T-helper 22 cell (primary cell): ENCODE measurements around the gene GSAP.
"Not testable (repeated sequence)": the region's sequence is repeated elsewhere in the genome, so short reads cannot be mapped to it uniquely, and the experiment has no call there.

ENCODE experiments used
- DNase-seq: peaks from one replicate; pipeline ENCODE4 v3.0.0-alpha.2; 2020; ENCODE audit warnings: low read depth

GSAP gene

GRCh38 chr7:77360104-77360503, 56.0 kb downstream of the GSAP start:
- no peak for DNase-seq

DNA sequence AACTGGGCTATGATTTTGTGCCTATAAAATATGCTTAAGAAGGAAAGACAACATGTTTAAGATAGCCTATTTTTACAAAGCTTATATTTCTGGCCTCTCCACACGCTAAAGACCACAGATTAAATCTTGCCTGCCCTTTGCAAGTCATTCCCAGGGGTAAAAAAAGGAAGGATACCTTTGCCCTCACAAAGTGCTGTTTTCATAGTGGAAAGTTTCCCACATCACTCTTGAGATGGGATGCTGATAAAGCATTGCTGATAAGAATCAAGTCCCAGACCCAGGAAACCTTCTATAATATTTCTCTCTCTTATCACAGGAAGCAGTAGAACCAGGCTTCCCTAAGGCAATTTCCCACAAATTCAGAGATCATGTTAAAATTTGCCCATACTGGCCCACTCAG, 56.5 kb downstream of the GSAP start:
- DNase-seq, result no peak

DNA sequence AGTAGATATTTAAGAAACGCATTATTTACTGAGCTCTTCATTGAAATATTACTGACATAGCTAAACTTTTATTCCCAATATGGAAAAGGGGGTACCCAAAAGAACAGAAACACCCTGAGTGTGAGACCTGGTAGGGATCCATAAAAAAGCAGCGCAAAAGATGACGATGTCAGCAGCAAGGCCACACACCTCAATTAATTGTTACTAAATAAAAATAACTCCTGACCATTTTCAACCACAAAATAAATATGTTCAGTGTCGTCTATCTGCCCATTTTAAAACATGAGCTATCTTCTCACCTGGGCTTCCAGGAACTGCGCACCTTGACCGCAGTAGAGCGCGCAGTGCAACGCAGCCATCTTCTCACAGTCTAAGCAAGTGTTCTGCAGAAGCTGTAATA, 61.2 kb downstream of the GSAP start:
- DNase-seq, result no peak

- no peak for DNase-seq
Observed at GRCh38 chr7:77354484-77354883, 61.7 kb downstream of the GSAP start.

DNA sequence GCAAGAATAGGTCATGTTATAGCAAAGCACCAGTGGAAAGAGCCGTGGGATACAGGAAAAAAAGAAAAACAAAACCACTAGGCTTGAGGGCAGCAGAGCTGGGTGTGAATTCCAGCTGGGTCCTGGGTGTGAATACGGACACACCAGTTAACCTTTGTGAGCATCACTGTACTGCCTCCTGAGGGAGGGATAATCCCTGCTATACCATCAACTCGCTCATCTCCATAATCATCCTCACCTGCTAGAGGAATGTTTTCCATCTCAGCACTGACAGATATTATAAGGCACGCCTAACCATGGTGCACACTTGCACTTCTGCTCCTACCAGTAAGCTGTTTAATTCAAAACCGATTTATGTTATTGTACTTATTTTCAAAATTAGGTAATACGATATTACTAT, 62.2 kb downstream of the GSAP start:
- DNase-seq, result no peak

GRCh38 chr7:77353407-77353721, 62.8 kb downstream of the GSAP start:
- no peak for DNase-seq

DNA sequence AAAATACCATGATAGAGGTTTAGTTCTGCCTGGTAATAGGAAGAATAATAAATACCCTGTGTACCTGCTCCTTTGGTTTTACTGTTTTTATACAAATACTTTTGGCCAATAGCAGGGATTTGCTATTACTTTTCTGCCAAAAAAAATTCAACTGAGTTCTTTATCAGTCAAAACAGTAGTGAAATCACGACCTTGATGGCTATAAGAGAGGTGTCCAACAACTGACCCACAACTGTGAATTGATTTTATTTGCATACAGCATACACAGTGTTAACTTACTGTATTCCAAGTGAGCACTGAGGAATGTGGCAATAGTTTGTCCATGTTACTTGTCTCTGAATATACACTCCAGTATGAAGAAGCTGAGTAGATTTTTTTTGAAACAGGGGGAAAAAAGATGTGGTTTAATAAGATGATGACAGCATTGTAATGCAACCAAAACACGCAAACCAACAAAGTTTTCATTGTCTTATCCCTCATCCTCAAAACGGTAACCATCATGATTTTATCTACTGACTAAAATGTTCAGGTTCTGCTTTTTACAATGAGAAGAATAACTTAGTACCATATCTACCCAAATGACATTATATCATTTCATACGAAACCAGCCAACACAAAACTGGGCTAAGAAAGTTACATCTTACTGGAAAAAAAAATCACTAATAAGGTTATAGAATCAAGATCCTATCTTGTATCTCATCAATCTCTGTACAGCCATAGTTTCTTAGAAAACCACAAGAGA, 63.3 kb downstream of the GSAP start:
- DNase-seq, result no peak

GRCh38 chr7:77351539-77352004, 64.6 kb downstream of the GSAP start:
- DNase-seq, result peak; percentile 39

- DNase-seq, result no peak
Observed at GRCh38 chr7:77349141-77349540, 67.0 kb downstream of the GSAP start.

DNA sequence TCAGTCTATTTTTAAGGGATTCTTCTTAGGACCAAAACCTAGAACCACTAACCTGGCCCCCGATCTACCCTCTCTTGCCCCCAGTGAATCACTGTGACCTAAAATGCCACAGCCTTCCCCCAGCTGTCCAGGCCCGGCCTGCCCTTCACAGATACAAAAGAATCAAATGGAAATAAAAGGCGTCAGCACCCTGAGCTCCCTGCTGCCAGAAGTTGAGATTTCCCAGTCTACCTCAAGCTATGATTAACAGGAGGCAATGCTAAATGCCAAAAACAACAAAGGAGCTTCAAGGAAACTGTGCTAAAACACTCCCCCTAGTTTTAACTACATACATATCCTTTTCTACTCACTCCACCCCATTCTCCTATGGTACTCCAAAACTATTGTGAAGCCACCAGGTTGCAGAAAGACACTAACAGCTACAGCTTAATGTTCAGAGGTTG, 67.8 kb downstream of the GSAP start:
- no peak for DNase-seq

GRCh38 chr7:77346441-77346840, 69.7 kb downstream of the GSAP start:
- no peak for DNase-seq

DNA sequence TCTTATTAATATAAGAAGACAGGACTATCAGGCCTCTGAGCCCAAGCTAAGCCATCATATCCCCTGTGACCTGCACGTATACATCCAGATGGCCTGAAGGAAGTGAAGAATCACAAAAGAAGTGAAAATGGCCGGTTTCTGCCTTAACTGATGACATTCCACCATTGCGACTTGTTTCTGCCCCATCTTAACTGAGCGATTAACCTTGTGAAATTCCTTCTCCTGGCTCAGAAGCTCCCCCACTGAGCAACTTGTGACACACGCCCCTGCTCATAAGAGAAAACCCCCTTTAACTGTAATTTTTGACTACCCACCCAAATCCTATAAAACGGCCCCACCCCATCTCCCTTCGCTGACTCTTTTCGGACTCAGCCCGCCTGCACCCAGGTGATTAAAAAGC, 70.7 kb downstream of the GSAP start:
- DNase-seq, result not testable (repeated sequence)

GRCh38 chr7:77339726-77340125, 76.4 kb downstream of the GSAP start:
- no peak for DNase-seq

DNA sequence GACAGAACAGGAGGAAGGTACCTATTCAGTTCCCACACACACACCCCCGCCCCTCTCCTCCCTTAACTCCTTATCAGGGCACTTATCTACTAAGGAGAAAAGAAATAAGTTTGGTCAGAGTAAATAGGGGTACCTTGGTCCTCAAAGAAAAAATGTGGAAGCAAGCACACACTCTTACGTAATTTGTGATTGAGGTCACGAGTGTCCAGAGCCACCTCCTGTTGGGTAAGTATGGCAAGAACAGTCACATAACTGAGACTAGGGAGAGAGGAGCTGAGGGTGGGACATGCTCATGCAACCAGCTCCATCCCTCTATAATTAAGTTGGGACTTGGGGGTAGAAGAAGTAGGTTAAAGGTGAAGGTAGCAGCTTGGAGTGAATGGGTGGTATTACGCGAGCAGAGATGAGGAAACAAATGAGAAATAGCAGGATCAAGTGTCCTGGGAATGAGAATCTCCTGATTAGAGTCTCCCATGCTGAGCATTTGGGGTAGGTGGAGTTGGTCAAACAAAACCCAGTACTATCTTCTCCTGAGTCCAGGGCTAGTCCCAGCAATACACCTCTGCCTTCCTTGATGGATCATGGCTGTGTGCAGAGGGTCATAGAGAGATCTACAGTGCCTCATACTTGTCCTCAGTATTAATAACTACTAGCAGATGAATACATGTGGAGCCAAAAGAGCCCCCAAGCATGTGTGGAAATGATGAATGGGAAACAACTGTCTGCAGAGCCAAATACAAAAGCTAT, 77.1 kb downstream of the GSAP start:
- DNase-seq, result no peak

GRCh38 chr7:77338260-77338659, 77.9 kb downstream of the GSAP start:
- no peak for DNase-seq

GRCh38 chr7:77337456-77337990, 78.6 kb downstream of the GSAP start:
- no peak for DNase-seq

DNA sequence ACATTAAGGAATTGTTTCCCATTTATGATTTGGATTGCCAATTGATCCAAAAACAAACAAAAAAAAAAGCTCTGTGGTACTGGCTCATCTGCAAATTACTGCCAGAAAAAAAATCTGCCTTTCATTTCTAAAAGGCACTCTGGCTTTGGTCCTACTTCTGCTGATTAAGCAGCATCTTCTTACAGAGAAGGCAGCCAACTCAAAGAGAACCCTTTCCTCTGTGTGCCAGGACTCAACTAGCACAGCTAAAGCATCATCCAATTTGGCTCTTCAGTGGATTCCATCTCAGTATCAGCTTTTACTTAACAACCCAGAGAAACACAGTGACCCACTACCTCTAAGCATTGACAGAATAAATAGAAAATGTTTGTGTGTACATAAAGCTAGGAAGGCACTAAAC, 80.6 kb downstream of the GSAP start:
- no peak for DNase-seq

DNA sequence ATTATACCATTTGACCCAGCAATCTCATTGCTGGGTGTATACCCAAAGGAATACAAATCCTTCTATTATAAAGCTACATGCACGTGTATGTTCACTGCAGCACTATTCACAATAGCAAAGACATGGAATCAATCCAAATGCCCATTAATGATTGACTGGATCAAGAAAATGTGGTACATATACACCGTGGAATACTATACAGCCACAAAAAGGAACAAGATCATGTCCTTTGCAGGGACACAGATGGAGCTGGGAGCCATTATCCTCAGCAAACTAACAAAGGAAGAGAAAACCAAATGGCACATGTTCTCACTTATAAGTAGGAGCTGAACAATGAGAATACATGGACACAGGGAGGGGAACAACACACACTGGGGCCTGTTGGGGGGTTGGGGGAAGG, 82.1 kb downstream of the GSAP start:
- DNase-seq, result not testable (repeated sequence)

DNA sequence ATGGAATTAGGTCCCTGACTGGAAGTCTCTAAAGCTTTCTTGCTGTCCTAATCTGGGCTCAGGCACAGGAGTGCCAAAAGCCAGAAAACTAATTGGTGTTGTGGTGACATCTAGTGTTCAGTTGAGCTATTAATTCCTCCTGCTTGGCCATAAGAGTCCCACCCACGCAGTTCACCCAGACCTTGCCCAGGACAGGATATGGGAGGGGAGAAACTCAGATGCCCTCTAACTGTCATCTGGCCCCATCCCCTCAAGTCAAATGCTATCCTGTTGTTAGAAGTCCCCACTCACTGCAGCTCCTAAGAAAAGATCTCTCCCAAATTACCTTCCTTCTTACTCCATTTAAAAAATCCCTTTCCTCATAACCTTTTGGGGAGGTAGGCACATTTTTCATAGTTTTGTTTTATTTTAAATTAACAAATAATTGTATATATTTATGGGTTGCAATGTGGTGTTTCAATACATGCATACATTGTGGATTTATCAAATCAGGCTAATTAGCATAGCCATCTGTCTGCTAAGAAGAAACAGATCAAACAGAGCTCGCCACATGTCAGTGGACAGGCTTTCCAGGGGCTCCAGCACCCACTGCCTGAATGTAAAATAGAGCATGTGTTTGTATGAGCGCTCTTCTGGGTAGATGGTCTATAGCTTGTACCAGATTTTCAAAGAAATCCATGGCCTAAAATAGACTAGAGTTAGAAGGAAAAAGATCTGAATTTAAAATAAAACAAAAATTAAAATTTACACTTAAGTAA, 84.0 kb downstream of the GSAP start:
- no peak for DNase-seq

DNA sequence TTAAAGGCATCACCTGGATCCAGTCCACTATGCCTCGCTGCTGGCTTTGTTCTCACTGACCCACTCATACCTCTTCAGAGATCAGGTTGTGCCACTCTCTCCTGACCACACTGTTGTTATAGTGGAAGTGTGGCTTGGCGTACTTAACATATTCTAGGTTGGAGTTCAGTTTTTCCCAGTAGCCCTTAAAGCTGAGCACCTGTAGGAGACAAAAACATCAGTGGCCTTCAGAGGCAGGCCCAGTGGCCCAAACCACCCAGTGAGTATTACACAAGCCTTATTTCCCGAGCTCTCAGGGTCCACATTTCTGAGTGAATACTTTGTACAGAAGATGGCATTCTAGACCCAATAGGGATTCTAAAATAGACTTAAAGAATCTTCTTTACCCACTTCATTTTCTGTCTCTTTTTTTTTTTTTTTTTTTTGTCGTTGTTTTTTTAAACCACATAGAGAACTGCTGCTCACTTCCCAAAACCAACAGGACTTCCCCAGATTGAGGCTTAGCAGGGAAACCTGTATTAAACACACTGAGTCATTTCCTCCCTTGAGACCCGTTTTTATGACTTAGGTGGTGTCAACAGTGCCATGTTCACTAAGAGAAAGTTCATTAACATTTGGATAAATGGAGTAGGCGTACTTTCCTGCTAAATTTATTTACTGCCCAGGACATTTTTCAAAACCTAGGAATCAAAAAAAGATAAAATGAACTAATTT, 85.8 kb downstream of the GSAP start:
- no peak for DNase-seq

- DNase-seq, result no peak
Observed at GRCh38 chr7:77329466-77330168, 86.5 kb downstream of the GSAP start.
